GM12892 (cell line): ENCODE data around the gene PLEKHG3.

ENCODE experiments used
- DNase-seq: peaks from one replicate; pipeline ENCODE4 v3.0.0; 2011; ENCODE audit not compliant: insufficient read length
- FAIRE-seq: peaks from 2 replicates; lab custom pipeline; 2011; peaks lifted over from hg19 to GRCh38; lab: Jason Lieb, UNC
- POLR2A ChIP-seq: IDR thresholded peaks from 2 replicates; pipeline ENCODE4 v1.6.1; 2011; ENCODE audit warnings: low read depth, low read length, control low read depth
- POLR2AphosphoS5 ChIP-seq: IDR thresholded peaks from 2 replicates; pipeline ENCODE4 v1.6.1; 2011; ENCODE audit warnings: low read depth, low read length, control low read depth
- TAF1 ChIP-seq: IDR thresholded peaks from 2 replicates; pipeline ENCODE4 v1.6.1; 2011; ENCODE audit warnings: low read depth, mild to moderate bottlenecking, control low read depth, low read length, borderline replicate concordance

PLEKHG3 gene

DNA sequence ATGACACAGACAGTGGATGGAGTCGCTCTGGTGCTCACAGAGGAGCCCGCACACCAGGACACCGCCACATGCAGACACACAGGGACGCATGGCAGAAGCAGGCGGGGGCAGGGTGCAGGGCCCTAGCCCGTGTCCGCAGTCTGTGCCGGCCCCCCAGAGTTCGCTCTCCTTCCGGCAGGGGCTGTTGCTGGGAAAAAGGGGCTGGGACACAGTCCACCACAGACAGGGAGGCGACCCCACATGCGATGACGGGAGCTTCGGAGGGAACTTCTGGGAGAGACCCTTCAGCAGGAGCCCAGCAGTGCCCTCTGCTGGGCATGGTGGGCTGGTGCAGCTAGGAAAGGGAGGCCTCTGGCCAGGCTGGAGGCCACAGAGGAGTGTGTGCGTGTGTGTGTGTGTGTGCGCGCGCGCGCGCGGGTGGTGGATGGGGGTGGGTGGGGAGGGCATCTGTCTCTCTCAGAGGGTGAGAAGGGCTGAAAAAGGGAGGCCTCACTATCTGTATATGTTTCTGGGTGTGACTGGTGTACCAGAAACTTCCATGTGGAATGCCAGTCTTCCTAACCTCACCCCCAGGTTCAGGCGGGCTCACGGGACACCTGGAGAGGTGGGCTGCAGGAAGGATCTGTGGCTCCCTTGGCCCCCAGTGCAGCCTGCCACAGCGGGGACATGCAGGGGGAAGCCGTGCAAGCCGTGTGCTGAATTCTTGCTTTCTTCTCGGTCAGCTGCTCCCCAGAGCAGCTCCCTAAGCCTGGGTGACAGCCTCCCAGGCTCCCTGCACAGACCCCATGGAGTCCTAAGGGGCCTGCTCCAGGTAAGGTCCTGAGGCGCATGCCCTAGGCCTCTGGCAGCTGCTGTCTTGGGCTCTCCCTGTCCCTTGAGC is 60.7 kb downstream of the PLEKHG3 start:
- DNase-seq = peak; percentile 87
- TF ChIP-seq TAF1 (no peak), POLR2AphosphoS5 (no peak), POLR2A (no peak)
- peak; percentile 92 for FAIRE-seq

DNA sequence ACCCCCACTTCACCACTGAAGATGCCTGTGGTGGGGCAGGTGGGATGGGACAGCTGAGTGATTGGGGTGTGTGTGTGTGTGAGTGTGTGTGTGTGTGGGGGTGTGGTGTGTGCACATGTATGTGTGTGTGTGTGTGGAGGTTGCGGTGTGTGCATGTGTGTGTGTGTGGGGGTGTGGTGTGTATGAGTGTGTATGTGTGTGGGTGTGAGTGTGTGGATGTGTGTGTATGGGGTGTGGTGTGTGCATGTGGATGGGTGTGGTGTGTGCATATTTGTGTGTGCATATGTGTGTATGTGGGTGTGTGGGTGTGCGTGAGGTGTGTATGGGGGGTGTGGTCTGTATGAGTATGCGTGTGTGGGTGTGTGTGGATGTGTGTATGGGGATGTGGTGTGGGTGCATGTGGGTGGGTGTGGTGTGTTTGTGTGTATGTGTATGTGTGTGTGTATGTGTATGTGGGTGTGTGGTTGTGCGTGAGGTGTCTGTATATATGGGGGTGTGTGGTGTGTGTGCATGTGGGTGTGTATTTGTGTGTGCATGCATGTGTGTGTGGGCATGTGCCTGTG is 61.6 kb downstream of the PLEKHG3 start:
- FAIRE-seq = peak; percentile 14
- TF ChIP-seq TAF1 = no peak
- no peak for TF ChIP-seq POLR2AphosphoS5
- TF ChIP-seq POLR2A = no peak
- DNase-seq = no peak

DNA sequence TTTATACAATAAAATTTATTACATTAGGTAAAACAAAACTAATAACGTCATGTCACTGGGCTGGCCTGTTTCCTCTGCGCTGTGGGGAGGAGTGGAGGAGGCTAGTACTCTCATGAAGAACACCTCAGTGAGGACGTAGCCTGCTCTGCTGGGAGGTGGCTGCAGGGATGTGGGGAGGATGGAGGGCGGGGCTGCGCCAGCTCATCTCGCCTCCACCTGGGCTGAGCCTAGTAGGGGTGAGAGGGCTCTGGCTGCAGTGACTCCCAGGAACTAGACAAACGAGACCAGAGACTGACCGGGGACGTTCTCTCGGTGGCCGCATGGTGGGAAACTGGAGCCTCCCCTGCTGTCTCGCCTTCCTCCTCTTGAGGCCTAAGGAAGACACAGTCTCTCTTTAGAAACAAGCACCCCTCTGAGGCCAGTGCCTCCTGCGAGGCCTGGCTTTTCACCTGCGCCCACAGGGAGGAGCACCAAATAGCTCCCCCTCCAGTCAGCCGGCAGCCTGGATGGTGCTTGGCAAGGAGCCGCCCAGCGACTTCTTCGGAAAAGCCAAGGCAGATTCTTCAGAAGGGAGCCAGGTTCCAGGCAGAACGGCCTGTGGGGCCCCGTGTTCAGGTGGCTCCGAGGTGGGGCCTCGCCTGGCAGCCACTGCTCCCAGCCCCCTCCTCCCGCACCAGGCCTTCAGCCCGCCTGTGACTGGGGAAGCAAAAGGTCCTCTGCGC is 62.4 kb downstream of the PLEKHG3 start:
- no peak for FAIRE-seq
- DNase-seq = no peak
- TF ChIP-seq POLR2A (no peak), POLR2AphosphoS5 (no peak), TAF1 (no peak)

GRCh38 chr14:64767215-64767964 is 63.2 kb downstream of the PLEKHG3 start:
- no peak for DNase-seq
- FAIRE-seq = no peak
- no peak for TF ChIP-seq POLR2A
- no peak for TF ChIP-seq TAF1
- TF ChIP-seq POLR2AphosphoS5 = no peak

GRCh38 chr14:64768401-64769095 is 64.3 kb downstream of the PLEKHG3 start:
- DNase-seq = no peak
- TF ChIP-seq POLR2AphosphoS5 = no peak
- TF ChIP-seq POLR2A = no peak
- no peak for TF ChIP-seq TAF1
- FAIRE-seq = no peak

GRCh38 chr14:64769096-64770020 is 65.1 kb downstream of the PLEKHG3 start:
- no peak for TF ChIP-seq POLR2A
- TF ChIP-seq TAF1 = no peak
- TF ChIP-seq POLR2AphosphoS5 = no peak
- no peak for FAIRE-seq

DNA sequence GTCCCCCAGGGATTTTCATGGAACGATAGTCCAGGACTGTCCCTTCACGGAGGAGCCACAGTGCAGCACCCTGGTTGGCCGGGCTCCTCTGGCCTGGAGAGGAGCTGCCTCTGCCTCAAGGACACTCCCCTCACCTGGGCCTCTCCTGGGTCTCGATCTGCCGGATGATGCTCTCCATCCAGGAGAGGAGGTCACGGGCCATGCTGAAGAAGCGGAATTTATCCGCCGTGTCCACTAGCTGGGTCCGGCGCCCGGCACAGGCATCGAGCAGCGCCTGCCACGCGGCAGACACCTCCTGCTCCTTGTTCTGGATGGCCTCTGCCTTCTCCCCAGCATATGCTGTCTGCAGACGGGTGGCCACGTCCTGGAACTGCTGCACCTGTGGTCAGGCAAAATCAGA is 66.5 kb downstream of the PLEKHG3 start:
- FAIRE-seq (no peak), DNase-seq (no peak)
- TF ChIP-seq POLR2A (no peak), POLR2AphosphoS5 (no peak), TAF1 (no peak)

More at GRCh38 chr14:64769096-64770020, 65.1 kb downstream of the PLEKHG3 start:
- no peak for DNase-seq

DNA sequence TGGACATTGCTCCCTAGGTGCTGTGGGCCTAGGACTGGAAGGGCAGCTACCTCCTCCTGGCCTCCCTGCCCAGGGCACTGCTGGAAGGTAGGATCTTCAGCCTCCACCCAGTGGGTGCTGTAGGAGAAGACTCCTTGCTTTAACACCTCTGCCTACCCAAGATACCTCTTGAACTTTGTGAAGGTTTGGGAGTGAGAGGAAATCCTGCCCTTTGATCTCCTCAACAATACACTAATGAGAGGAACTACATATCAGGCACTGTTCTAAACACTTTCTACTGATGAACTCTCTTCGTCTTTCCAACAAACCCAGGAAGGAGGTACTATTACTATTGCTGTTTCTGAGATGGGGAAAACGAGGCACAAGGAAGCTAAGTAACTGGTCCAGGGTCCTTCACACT is 66.9 kb downstream of the PLEKHG3 start:
- FAIRE-seq = no peak

DNA sequence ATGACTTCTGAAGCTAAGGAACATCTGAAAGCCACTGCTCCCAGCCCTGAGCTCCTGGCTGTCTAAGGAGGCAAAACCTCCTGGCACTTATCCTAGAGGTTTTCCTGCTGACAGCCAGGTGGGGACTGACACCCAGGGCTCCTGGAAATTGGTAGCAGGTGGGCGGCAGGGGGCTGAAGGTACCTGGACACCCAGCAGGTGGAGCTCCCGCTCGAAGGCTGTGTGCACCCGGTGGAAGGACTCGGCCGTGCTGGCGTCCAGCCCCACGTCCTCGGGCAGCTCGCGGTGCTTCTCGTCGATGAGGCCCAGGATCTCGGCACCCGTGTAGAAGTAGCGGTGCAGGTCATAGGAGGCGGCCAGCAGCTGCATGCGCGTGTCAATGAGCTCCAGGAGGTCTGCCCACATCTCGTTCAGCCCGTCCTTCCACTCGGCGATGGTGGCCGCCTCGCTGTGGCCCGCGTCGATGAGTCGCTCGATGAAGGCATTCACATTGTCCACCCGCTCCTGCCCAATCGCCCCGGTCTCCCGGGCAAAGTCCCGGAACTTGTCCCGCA is 68.2 kb downstream of the PLEKHG3 start:
- DNase-seq = no peak
- FAIRE-seq = no peak
- TF ChIP-seq TAF1 (no peak), POLR2AphosphoS5 (no peak)

More for the DNA sequence above, 66.9 kb downstream of the PLEKHG3 start:
- TF ChIP-seq TAF1 (no peak), POLR2AphosphoS5 (no peak), POLR2A (no peak)
- DNase-seq = no peak

GRCh38 chr14:64773046-64773445 is 68.8 kb downstream of the PLEKHG3 start:
- TF ChIP-seq POLR2A = no peak
- no peak for TF ChIP-seq TAF1
- TF ChIP-seq POLR2AphosphoS5 = no peak
- FAIRE-seq = no peak
- no peak for DNase-seq
